Trophoblast cell (in vitro differentiated cells and primary cell): ENCODE results near the gene RDH13. TPM values are rescaled to one million over a fixed set of nuclear protein-coding genes. Genes with fewer than 3 reads are reported as not detected.

Experiments
- DNase-seq, 2 donors: peaks; one replicate each; pipeline ENCODE4 v3.0.0-alpha.2; 2016
- H2AFZ ChIP-seq: 2 replicates; pipeline ENCODE4 v1.6.1; 2013; ENCODE audit warnings: low read length, moderate library complexity, mild to moderate bottlenecking; ENCODE audit not compliant: insufficient read depth, poor library complexity
- H2AK5ac ChIP-seq: 2 replicates; pipeline ENCODE4 v1.6.1; 2013; ENCODE audit warnings: mild to moderate bottlenecking, low read length
- H2BK120ac ChIP-seq: 2 replicates; pipeline ENCODE4 v1.6.1; 2013; ENCODE audit warnings: low read length, mild to moderate bottlenecking, moderate library complexity; ENCODE audit not compliant: insufficient read depth, poor library complexity
- H2BK12ac ChIP-seq: 2 replicates; pipeline ENCODE4 v1.6.1; 2013; ENCODE audit warnings: mild to moderate bottlenecking, low read length, moderate library complexity
- H2BK5ac ChIP-seq: 2 replicates; pipeline ENCODE4 v1.6.1; 2013; ENCODE audit warnings: low read length, low read depth, moderate library complexity, mild to moderate bottlenecking; ENCODE audit not compliant: poor library complexity
- H3K14ac ChIP-seq: 2 replicates; pipeline ENCODE4 v1.6.1; 2013; ENCODE audit warnings: mild to moderate bottlenecking, low read length
- H3K18ac ChIP-seq: 2 replicates; pipeline ENCODE4 v1.6.1; 2013; ENCODE audit warnings: mild to moderate bottlenecking, low read length
- H3K23ac ChIP-seq: 2 replicates; pipeline ENCODE4 v1.6.1; 2013; ENCODE audit warnings: low read length
- H3K27ac ChIP-seq: 2 replicates; pipeline ENCODE4 v1.5.1; 2013; ENCODE audit warnings: low read depth, mild to moderate bottlenecking, inconsistent platforms, low read length, moderate library complexity
- H3K27me3 ChIP-seq: 2 replicates; pipeline ENCODE4 v1.6.1; 2013; ENCODE audit warnings: inconsistent platforms, mild to moderate bottlenecking, low read length, moderate library complexity; ENCODE audit not compliant: insufficient read depth
- H3K36me3 ChIP-seq, 2 experiments: 1 replicate in 1 of 2; 2 replicates in 1 of 2; pipeline ENCODE4 v1.6.1; 2013; ENCODE audit warnings: low read length in 2 of 2, mild to moderate bottlenecking in 2 of 2, moderate library complexity in 1 of 2; ENCODE audit not compliant: insufficient read depth in 2 of 2, control insufficient read depth in 1 of 2
- H3K4ac ChIP-seq: 2 replicates; pipeline ENCODE4 v1.6.1; 2013; ENCODE audit warnings: low read depth, mild to moderate bottlenecking, low read length, moderate library complexity
- H3K4me1 ChIP-seq, 2 experiments: 1 replicate in 1 of 2; 2 replicates in 1 of 2; pipeline ENCODE4 v1.6.1; 2013; ENCODE audit warnings: low read length in 2 of 2, mild to moderate bottlenecking in 2 of 2, moderate library complexity in 1 of 2; ENCODE audit not compliant: insufficient read depth in 2 of 2, control insufficient read depth in 1 of 2
- H3K4me2 ChIP-seq: 2 replicates; pipeline ENCODE4 v1.6.1; 2013; ENCODE audit warnings: inconsistent platforms, mild to moderate bottlenecking, low read length, moderate library complexity
- H3K4me3 ChIP-seq: 2 replicates; pipeline ENCODE4 v1.5.1; 2013; ENCODE audit warnings: mild to moderate bottlenecking, low read depth, low read length, inconsistent platforms
- H3K79me1 ChIP-seq: one replicate; pipeline ENCODE4 v1.6.1; 2013; ENCODE audit warnings: low read length
- H3K79me2 ChIP-seq: 2 replicates; pipeline ENCODE4 v1.6.1; 2013; ENCODE audit warnings: low read length, mild to moderate bottlenecking; ENCODE audit not compliant: control insufficient read depth, insufficient read depth, poor library complexity
- H3K9ac ChIP-seq: 2 replicates; pipeline ENCODE4 v1.6.1; 2013; ENCODE audit warnings: mild to moderate bottlenecking, low read length
- H3K9me3 ChIP-seq: 2 replicates; pipeline ENCODE4 v1.6.1; 2013; ENCODE audit warnings: low read depth, mild to moderate bottlenecking, control low read depth, inconsistent platforms, low read length; ENCODE audit not compliant: insufficient read depth
- H4K12ac ChIP-seq: 2 replicates; pipeline ENCODE4 v1.6.1; 2013; ENCODE audit warnings: low read depth, mild to moderate bottlenecking, low read length, moderate library complexity
- H4K8ac ChIP-seq: 2 replicates; pipeline ENCODE4 v1.6.1; 2013; ENCODE audit warnings: low read depth, mild to moderate bottlenecking, low read length, moderate library complexity
- H4K91ac ChIP-seq: one replicate; pipeline ENCODE4 v1.6.1; 2013; ENCODE audit warnings: low read depth, mild to moderate bottlenecking, low read length, moderate library complexity
- WGBS: extraction: QIAGEN DNeasy Blood & Tissue Kit; methylation state at CpG from one replicate; pipeline ENCODE4 v1.1.7; 2013; ENCODE audit warnings: missing lambda C conversion rate; ENCODE audit not compliant: insufficient read length, insufficient coverage; ENCODE audit errors: extremely low coverage; 5-methylcytosine and 5-hydroxymethylcytosine counted together
- polyA plus RNA-seq: library from polyadenylated mRNA; stranded (reverse); fragments of 200-250 nt; gene quantifications from 2 replicates; pipeline ENCODE4 v1.2.3, GENCODE V29; 2013

RDH13 gene, protein sequence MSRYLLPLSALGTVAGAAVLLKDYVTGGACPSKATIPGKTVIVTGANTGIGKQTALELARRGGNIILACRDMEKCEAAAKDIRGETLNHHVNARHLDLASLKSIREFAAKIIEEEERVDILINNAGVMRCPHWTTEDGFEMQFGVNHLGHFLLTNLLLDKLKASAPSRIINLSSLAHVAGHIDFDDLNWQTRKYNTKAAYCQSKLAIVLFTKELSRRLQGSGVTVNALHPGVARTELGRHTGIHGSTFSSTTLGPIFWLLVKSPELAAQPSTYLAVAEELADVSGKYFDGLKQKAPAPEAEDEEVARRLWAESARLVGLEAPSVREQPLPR
- polyA plus RNA-seq, result 64.1 and 68.9 TPM in 2 replicates

DNA sequence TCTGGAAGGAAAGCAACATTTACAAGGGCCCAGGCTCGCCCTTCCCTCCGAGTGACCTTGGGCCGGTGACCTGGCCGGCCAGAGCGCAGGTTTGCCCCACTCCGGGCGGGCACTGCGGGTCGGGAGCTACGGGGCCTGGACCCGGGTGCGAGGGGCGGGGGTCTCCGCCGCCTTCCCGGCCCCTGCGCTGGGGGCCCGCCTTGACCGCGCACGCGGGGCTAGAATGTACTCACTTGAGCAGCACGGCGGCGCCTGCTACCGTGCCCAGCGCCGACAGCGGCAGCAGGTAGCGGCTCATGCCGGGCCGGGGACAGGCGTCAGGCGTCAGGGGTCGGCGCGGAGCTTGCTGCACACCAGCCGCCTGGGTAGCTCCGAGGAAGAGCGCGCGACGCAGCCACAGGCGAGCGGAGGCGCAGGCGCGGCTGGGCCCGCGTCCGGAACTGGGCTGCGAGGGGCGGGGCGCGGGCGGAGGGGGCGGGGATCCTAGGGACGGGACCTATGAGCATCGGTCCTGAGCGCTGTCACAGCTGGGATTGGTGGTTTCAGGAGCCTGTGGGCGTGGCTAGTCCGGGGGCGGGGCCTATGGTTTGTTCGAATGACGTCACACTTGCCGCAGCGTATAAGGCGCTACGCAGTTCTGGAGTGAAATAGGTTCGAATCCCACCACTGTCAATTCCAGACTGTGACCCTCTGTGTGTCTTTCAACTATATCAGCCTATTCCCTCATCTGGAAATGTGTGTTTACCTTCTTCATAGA lies at the start of gene RDH13:
RDH13 (minus strand) TSS at position 414 of the 757 bp plus-strand sequence; CDS start at position 298, 116 bp downstream.
- Histone ChIP-seq H3K4me1 (peaks cover 0 to 11% of the 10 kb centered on the region in 2 experiments), H4K8ac (peak within 1 kb of the TSS; percentile 67), H3K9me3 (peaks cover 4% of the 10 kb centered on the region), H2BK120ac (peak within 1 kb of the TSS; percentile 12), H3K27me3 (no peaks in the 10 kb centered on the region), H2AFZ (peak within 1 kb of the TSS; percentile 82), H4K91ac (peak within 1 kb of the TSS; percentile 72), H4K12ac (peak within 1 kb of the TSS; percentile 73), H3K79me1 (peaks cover 10% of the 10 kb centered on the region), H3K4ac (peak within 1 kb of the TSS; percentile 84), H3K36me3 (peaks cover 12 to 13% of the 10 kb centered on the region in 2 experiments), H2BK5ac (peak within 1 kb of the TSS; percentile 61), H3K14ac (peak within 1 kb of the TSS; percentile 53), H3K27ac (peak within 1 kb of the TSS; percentile 24), H3K4me2 (peak within 1 kb of the TSS; percentile 98), H3K4me3 (peak within 1 kb of the TSS; percentile 86), H3K18ac (peak within 1 kb of the TSS; percentile 73), H3K9ac (peak within 1 kb of the TSS; percentile 90), H3K23ac (peak within 1 kb of the TSS; percentile 6), H2AK5ac (peak within 1 kb of the TSS; percentile 11), H3K79me2 (peaks cover 6% of the 10 kb centered on the region), H2BK12ac (no peak within 1 kb of the TSS)
- no CpG with 5 or more reads among the region's 70 CpGs for WGBS
- DNase-seq, result peak; percentile 97 to 98

DNA sequence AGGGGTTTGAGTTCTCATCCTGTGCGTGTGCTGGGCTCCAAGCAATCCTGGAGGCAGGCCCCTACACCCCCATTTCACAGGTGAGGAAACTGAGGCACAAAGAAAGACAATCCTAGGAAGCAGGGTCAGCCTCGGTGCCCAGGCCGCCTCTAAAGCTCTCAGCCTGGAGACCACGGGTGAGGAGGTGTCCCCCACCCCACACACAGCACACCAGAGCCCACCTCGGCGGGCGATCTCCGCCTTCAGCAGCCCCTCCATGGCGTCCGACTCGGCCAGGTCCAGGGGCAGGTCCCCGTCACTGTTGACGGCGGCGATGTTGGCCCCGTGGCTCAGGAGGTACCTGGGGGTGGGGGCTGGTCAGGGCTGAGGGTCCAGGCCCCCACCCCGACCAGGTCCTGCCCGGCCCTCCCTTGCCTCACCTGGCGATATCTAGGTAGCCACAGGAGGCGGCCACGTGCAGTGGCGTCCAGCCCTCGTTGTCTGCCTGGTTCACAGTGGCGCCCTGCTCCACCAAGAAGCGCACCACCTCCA lies 49.4 kb upstream of the RDH13 start:
- Histone ChIP-seq H3K14ac (no peak overlapping the region), H4K8ac (no peak overlapping the region), H3K79me2 (peaks cover 19% of the 10 kb centered on the region), H2AK5ac (no peak overlapping the region), H4K91ac (no peak overlapping the region), H2BK12ac (no peak overlapping the region), H3K4ac (peak overlapping the region; percentile 8), H3K9ac (no peak overlapping the region), H4K12ac (no peak overlapping the region), H3K9me3 (peaks cover 2% of the 10 kb centered on the region), H2BK5ac (no peak overlapping the region), H2BK120ac (no peak overlapping the region), H3K36me3 (peaks cover 30 to 32% of the 10 kb centered on the region in 2 experiments), H3K23ac (no peak overlapping the region), H3K4me1 (peaks cover 19 to 26% of the 10 kb centered on the region in 2 experiments), H3K18ac (no peak overlapping the region), H3K4me3 (no peak overlapping the region), H3K27me3 (no peaks in the 10 kb centered on the region), H3K79me1 (peaks cover 5% of the 10 kb centered on the region), H2AFZ (no peak overlapping the region), H3K4me2 (no peak overlapping the region), H3K27ac (no peak overlapping the region)
- DNase-seq, result no peak
- no CpG with 5 or more reads among the region's 25 CpGs for WGBS

DNA sequence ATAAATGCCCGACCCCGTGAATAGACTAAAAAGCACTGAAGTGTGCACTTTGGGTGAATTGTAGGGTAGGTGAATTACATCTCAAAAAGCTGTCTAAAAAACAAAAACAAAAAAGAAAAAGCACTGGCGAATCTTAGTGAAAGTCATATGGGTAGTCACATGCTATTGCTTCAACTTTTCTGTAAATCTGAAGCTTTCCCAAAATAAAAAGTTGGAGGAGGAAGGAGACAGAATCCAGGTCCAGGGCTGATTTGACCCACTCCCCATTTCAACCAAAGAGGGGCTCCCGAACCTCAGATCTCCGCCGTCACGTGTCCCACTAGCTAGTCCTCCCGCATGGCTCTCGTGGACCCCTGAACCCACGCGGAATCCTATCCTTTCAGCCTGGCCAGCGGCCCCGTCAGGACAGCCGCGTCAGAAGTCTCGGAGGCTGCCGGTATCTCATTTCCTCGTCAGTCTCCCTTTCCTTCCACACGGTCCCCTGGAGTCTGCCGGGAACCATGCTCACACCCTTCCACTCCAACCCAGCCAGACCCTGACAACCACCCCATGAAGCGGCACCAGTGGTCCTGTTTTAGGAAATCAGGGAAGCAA lies 48.4 kb upstream of the RDH13 start:
- no peak overlapping the region for H3K23ac ChIP-seq
- H3K9me3 ChIP-seq, result peaks cover 2% of the 10 kb centered on the region
- DNase-seq, result no peak
- no peak overlapping the region for H2AFZ ChIP-seq
- H3K14ac ChIP-seq, result no peak overlapping the region
- no peaks in the 10 kb centered on the region for H3K79me1 ChIP-seq
- H3K4me1 ChIP-seq, result peaks cover 19 to 22% of the 10 kb centered on the region in 2 experiments
- H3K36me3 ChIP-seq, result peaks cover 35 to 37% of the 10 kb centered on the region in 2 experiments
- H3K9ac ChIP-seq, result no peak overlapping the region
- H2BK5ac ChIP-seq, result no peak overlapping the region
- H4K8ac ChIP-seq, result no peak overlapping the region
- no peak overlapping the region for H3K4ac ChIP-seq
- no peak overlapping the region for H2AK5ac ChIP-seq
- no peak overlapping the region for H3K4me3 ChIP-seq
- no peak overlapping the region for H3K18ac ChIP-seq
- peaks cover 10% of the 10 kb centered on the region for H3K79me2 ChIP-seq
- H2BK12ac ChIP-seq, result no peak overlapping the region
- H2BK120ac ChIP-seq, result no peak overlapping the region
- no peak overlapping the region for H4K91ac ChIP-seq
- no CpG with 5 or more reads among the region's 21 CpGs for WGBS
- H3K27me3 ChIP-seq, result no peaks in the 10 kb centered on the region
- H3K4me2 ChIP-seq, result no peak overlapping the region
- H4K12ac ChIP-seq, result no peak overlapping the region
- H3K27ac ChIP-seq, result no peak overlapping the region

DNA sequence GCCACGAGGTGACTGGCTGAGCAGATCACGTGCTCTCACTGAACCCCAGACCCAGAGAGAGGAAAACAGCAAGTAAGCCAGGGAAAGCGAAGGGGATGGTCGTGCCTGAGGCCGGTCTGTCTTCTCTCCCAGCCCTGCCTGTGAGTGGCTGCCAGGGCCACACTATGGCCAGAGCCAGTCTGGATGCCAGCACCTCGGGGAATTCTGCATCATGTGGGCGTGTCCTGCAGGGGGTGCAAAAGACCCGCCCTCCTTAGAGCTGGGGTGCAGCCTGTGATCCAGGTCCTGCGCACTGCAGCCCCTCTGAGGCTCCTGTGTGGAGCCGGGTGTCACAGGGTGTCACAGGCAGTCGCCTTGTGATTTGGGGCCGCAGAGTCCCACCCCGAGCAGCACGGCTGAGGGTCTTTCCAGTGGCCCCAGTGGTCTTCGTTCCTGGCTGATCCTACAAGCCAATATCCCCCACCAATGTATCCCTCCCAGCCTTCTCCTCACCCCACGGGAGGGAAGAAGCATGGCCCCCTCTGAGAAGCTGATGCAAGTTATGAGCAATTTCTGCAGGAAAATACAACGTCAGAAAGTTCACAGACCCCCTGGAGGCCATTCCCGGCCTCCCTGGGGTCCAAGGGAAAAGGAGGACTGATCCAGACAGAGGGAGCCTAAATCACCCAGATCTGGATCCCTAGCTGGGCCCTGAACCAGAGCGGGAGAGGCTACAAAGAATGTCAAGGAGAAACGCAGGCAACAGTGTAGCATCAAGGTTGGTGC lies 46.8 kb upstream of the RDH13 start:
- Histone ChIP-seq H4K8ac (no peak overlapping the region), H3K9ac (no peak overlapping the region), H3K36me3 (peaks cover 36 to 37% of the 10 kb centered on the region in 2 experiments), H3K4me3 (no peak overlapping the region), H3K79me2 (no peaks in the 10 kb centered on the region), H3K4ac (no peak overlapping the region), H3K23ac (no peak overlapping the region), H2BK12ac (no peak overlapping the region), H3K4me1 (peaks cover 12% of the 10 kb centered on the region in 2 experiments), H3K4me2 (no peak overlapping the region), H2BK5ac (no peak overlapping the region), H2AK5ac (no peak overlapping the region), H3K27me3 (no peaks in the 10 kb centered on the region), H3K79me1 (no peaks in the 10 kb centered on the region), H4K91ac (no peak overlapping the region), H3K18ac (no peak overlapping the region), H3K27ac (no peak overlapping the region), H3K14ac (no peak overlapping the region), H2AFZ (no peak overlapping the region), H2BK120ac (no peak overlapping the region), H4K12ac (no peak overlapping the region), H3K9me3 (peaks cover 2% of the 10 kb centered on the region)
- DNase-seq, result no peak
- no CpG with 5 or more reads among the region's 20 CpGs for WGBS
